ES-I3 (cell line): ENCODE measurements around the gene WDR36.
"Not testable (repeated sequence)": the region's sequence is repeated elsewhere in the genome, so short reads cannot be mapped to it uniquely, and the experiment has no call there.

Experiments
- H3K36me3 ChIP-seq: 2 replicates; pipeline ENCODE4 v1.6.1; 2013; ENCODE audit warnings: mild to moderate bottlenecking, low read length, control low read depth, moderate library complexity; ENCODE audit not compliant: insufficient read depth
- H3K4me1 ChIP-seq: 2 replicates; pipeline ENCODE4 v1.6.1; 2013; ENCODE audit warnings: mild to moderate bottlenecking, control low read depth, low read length; ENCODE audit not compliant: insufficient read depth
- H3K9ac ChIP-seq: 2 replicates; pipeline ENCODE4 v1.6.1; 2013; ENCODE audit warnings: low read depth, mild to moderate bottlenecking, low read length, moderate library complexity
- H3K9me3 ChIP-seq: 2 replicates; pipeline ENCODE4 v1.6.1; 2013; ENCODE audit warnings: mild to moderate bottlenecking, low read length, moderate library complexity; ENCODE audit not compliant: control insufficient read depth, insufficient read depth

The WDR36 gene

DNA sequence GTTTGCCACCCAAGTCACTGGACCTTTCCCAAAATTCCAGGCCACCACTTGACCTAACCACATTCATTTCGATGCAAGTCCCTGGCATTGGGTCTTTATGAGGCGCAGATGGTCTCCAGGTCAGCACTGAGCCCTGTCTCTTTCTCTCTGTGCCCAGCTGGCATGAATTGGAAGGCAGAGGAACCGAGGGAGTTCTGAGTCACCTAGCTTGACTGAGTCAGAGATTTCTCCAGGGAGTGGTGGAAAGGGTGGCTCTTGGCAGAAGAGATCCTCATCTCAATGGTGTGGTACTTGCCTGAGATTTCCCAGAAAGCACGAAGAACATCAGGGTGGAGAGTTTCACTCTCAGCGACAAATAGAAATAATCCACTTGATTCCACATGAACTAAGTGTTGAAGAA lies 43.8 kb downstream of the WDR36 start:
- H3K4me1 ChIP-seq = peaks cover 30% of the 10 kb centered on the region
- H3K9me3 ChIP-seq = no peaks in the 10 kb centered on the region
- H3K9ac ChIP-seq = no peak overlapping the region
- H3K36me3 ChIP-seq = no peaks in the 10 kb centered on the region

DNA sequence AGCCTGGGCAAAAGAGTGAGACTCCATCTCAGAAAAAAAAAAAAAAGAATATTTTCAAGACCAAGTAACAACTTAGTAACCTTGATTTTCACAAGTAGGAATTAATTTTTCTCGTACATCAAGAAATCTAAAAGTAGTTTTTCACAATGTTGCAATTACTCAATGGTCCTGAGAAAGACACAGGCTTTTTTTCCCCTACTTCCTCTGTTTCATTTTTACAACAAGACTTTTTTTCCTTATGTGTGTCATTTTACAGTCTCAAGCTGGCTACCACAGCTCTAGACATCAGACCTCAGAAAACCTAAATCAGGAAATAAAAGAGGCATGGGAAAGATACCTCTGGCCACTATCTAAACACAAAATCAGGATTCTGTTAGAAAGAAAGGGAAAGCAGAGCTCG lies 45.9 kb downstream of the WDR36 start:
- peaks cover 14% of the 10 kb centered on the region for H3K4me1 ChIP-seq
- no peaks in the 10 kb centered on the region for H3K9me3 ChIP-seq
- no peaks in the 10 kb centered on the region for H3K36me3 ChIP-seq
- no peak overlapping the region for H3K9ac ChIP-seq

DNA sequence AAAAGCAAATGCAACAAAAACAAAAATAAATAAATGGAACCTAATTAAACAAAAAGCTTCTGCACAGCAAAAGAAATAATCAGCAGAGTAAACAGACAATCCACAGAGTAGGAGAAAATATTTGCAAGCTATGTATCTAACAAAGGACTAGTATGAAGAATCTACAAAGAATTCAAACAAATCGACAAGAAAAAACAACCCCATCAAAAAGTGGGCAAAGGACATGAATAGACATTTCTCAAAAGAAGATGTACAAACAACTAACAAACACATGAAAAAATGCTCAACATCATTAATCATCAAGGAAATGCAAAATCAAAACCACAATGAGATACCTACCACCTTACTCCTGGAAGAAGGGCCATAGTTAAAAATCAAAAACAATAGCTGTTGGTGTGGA lies 49.3 kb downstream of the WDR36 start:
- not testable (repeated sequence) for H3K4me1 ChIP-seq, H3K9me3 ChIP-seq, H3K9ac ChIP-seq, H3K36me3 ChIP-seq

- Histone ChIP-seq H3K4me1 (no peaks in the 10 kb centered on the region), H3K9me3 (no peaks in the 10 kb centered on the region), H3K9ac (no peak overlapping the region), H3K36me3 (no peaks in the 10 kb centered on the region)
Measured at GRCh38 chr5:111142932-111143331, 50.8 kb downstream of the WDR36 start.

GRCh38 chr5:111143910-111144309 lies 51.8 kb downstream of the WDR36 start:
- Histone ChIP-seq H3K9ac (no peak overlapping the region), H3K9me3 (no peaks in the 10 kb centered on the region), H3K4me1 (no peaks in the 10 kb centered on the region), H3K36me3 (no peaks in the 10 kb centered on the region)

DNA sequence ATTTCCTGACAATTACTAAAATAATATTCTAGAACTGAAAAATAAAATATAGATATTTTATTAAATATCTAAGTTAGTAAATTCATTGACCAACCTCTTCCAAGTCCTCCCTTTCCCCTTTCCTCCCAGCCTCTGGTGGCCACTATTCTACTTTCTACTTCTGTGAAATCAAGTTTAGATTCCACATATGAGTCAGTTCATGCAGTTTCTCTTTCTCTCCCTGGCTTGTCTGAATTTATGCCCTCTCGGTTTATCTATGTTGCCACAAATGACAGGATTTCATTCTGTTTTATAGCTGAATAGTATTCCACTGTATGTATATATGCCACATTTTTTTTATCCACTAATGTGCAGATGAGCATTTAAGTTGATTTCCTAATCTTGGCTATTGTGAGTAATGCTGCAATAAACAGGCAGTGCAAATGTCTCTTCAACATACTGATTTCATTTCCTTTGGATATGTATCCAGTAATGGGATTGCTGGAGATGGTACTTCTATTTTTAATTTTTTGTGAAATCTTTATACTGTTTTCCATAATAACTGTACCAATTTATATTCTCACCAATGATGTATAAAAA lies 52.3 kb downstream of the WDR36 start:
- H3K9me3 ChIP-seq = no peaks in the 10 kb centered on the region
- H3K9ac ChIP-seq = no peak overlapping the region
- no peaks in the 10 kb centered on the region for H3K36me3 ChIP-seq
- H3K4me1 ChIP-seq = no peaks in the 10 kb centered on the region

- Histone ChIP-seq H3K9ac (no peak overlapping the region), H3K4me1 (no peaks in the 10 kb centered on the region), H3K9me3 (no peaks in the 10 kb centered on the region)
Measured at GRCh38 chr5:111146053-111146452, 53.9 kb downstream of the WDR36 start.

DNA sequence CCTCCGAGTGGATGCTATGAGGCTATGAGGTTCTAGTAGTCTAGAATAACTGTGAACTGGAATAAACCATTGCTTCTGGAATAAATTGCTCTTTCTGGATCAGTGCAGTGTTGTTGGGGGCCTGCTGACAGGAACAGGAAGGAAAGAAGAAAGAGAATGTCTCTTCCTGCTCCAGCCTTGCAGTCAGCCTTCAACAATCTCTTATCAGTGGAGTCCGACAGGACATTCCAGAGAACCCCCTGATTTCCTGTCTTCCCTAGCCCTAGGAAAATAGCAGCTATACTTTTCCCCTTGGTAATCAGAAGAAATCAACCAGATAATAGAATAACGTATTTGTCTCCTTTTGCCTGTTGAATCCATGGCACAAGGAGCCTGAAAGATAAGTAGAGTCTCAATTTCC lies 55.4 kb downstream of the WDR36 start:
- Histone ChIP-seq H3K36me3 (no peaks in the 10 kb centered on the region), H3K4me1 (no peaks in the 10 kb centered on the region), H3K9ac (no peak overlapping the region), H3K9me3 (no peaks in the 10 kb centered on the region)

More at GRCh38 chr5:111146053-111146452, 53.9 kb downstream of the WDR36 start:
- H3K36me3 ChIP-seq = no peaks in the 10 kb centered on the region

DNA sequence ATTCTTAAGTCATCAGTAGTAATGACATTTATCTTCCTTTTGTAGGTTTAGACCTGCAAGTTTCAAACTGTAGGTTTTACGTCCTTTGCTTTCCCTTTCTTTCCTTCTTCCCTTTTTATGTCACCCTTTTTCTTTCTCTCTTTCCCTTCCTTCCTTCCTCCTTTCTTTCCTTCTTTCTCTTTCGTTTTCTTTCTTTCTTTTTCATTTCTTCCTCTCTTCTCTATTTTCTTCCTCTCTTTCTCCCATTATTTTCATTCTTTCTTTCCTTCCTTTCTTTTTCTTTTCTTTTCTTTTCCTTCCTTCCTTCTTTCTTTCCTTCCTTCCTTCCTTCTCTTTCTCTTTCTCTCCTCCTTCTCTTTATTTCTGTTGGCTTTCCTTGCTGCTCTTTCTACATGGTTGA lies 59.9 kb downstream of the WDR36 start:
- H3K9me3 ChIP-seq = no peaks in the 10 kb centered on the region
- no peaks in the 10 kb centered on the region for H3K36me3 ChIP-seq
- no peak overlapping the region for H3K9ac ChIP-seq
- no peaks in the 10 kb centered on the region for H3K4me1 ChIP-seq

DNA sequence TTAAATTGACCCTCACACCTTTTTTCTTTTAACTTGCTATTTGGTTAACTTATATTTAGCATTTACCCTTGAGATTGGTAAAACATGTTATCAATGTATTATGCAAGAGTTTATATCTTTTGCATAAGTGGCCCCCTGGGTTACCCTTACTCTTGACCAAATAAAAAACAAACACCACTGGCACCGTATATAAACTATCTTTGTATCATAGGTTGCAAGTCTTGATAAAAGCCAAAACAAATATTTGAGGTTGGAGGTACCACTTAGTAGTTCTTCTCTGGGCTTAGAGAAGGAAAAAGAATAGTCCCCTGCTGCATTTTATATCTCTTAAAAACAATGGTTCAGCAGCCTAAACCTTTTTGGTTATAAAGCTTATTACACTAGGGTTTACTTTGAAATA lies 61.3 kb downstream of the WDR36 start:
- H3K4me1 ChIP-seq = no peaks in the 10 kb centered on the region
- no peak overlapping the region for H3K9ac ChIP-seq
- no peaks in the 10 kb centered on the region for H3K36me3 ChIP-seq
- H3K9me3 ChIP-seq = no peaks in the 10 kb centered on the region

GRCh38 chr5:111153945-111154344 lies 61.8 kb downstream of the WDR36 start:
- Histone ChIP-seq H3K36me3 (no peaks in the 10 kb centered on the region), H3K9me3 (no peaks in the 10 kb centered on the region), H3K9ac (no peak overlapping the region), H3K4me1 (no peaks in the 10 kb centered on the region)

GRCh38 chr5:111158105-111158744 lies 66.1 kb downstream of the WDR36 start:
- H3K9ac ChIP-seq = no peak overlapping the region
- no peaks in the 10 kb centered on the region for H3K36me3 ChIP-seq
- H3K9me3 ChIP-seq = no peaks in the 10 kb centered on the region
- H3K4me1 ChIP-seq = no peaks in the 10 kb centered on the region

GRCh38 chr5:111159845-111160244 lies 67.7 kb downstream of the WDR36 start:
- no peaks in the 10 kb centered on the region for H3K9me3 ChIP-seq
- no peaks in the 10 kb centered on the region for H3K36me3 ChIP-seq
- H3K9ac ChIP-seq = no peak overlapping the region
- H3K4me1 ChIP-seq = no peaks in the 10 kb centered on the region

- H3K9ac ChIP-seq = no peak overlapping the region
- H3K9me3 ChIP-seq = no peaks in the 10 kb centered on the region
- H3K36me3 ChIP-seq = no peaks in the 10 kb centered on the region
- H3K4me1 ChIP-seq = no peaks in the 10 kb centered on the region; the same call in 1 of the 2 replicates
Measured at GRCh38 chr5:111163000-111163399, 70.9 kb downstream of the WDR36 start.

- no peaks in the 10 kb centered on the region for H3K9me3 ChIP-seq
- H3K9ac ChIP-seq = no peak overlapping the region
- no peaks in the 10 kb centered on the region for H3K36me3 ChIP-seq
- no peaks in the 10 kb centered on the region; the same call in 1 of the 2 replicates for H3K4me1 ChIP-seq
Measured at GRCh38 chr5:111165058-111165457, 72.9 kb downstream of the WDR36 start.
